RPMI8226 (cell line): ENCODE data around the gene D2HGDH.
"Not testable (repeated sequence)": the region's sequence is repeated elsewhere in the genome, so short reads cannot be mapped to it uniquely, and the experiment has no call there.

Experiments used
- DNase-seq: peaks from one replicate; pipeline ENCODE4 v3.0.0-alpha.2; 2015

Gene D2HGDH

DNA sequence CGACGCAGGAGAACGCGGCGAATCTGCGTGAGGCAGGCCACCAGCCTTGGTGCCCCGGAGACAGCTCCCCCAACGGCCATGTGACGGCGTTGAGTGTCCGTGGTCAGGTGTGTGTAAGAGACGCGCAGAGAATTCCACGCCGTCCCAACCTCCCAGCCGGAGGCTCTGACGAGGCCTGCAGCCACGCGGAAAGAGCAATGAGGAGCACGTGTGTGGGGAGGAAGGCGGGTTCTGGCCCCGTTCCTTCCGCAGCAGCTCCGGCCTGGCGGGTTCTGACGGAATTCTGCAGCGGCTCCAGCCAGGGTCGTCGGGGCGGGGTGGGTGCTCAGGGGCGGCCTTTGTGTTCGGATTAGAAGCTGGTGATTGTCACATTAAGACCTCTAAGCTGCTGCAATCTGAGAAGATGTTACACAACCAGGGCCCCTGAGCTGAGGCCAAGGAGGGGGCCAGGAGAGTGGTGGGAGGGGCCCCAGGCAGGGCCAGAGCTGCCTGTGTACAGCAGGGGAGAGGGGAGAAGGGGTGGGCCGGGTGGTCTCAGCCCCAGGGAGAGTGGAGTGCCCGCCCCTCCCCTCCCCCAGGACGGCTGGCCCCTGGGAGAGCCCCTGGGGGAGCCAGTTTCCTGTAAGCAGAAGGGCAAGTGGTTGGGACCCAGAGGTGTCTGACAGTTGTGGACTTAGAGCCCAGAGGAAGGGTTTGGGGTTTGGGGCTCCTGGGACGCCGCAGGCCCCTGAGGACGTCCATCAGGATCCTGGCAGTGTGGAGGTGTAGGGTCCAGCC lies 37.0 kb downstream of the D2HGDH start:
- DNase-seq = no peak

DNA sequence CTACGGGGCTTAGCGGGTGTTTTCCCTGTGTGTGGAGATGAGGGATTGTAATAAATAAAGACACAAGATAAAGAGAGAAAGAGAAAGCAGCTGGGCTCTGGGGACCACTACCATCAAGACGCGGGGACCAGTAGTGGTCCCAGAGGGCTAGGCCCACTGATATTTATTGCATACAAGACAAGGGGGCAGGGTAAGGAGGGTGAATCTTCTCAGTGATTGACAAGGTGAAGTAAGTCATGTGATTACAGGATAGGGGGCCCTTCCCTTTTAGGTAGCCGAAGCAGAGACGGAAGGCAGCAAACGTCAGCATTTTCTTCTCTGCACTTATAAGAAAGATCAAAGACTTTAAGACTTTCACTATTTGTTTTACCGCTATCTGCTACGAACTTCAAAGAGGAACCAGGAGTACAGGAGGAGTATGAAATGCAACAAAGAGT lies 37.7 kb downstream of the D2HGDH start:
- peak; percentile 51 for DNase-seq

DNA sequence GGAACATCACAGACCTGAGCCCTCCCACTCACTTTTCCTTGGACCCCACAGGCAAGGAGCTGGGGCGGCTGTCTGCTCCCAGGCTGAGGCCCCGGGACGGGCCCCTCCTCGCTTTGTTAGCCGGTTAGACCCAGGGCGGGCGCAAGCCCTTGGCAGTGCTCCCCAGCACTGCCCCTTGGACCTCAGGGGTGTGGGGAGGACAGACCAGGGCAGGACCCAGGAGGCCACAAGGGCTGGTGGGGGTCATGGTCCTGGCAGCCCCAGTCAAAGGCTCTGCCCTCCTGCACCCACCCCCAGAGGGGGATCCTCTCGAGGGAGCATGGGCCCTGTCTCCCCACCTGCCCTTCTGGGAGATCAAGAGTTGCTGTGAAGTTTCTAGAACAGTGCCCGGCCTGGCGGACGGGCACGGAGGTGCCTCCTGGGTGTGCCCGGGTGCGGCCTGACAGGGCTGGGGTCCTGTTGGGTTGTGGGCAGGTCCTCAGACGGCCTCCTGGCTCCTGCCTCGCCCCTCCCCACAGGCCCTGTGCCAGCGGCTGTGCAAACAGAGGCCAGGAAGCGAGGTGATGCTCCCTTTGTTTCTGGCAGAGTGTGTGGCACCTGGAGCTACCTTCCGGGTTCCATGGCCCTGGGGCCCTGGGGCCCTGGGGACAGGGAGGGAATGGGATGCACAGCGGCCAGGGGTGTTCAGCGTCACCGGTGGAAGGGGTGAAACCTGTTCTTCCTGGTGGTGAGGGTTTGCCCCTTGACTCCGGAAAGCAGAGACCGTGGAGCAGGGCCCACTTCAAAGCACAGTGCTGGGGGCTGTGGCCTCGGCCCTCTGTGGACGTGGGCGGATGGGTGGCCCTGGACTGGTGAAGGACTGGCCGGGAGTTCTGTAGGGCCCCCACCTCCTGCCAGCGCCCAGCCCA lies 39.3 kb downstream of the D2HGDH start:
- no peak for DNase-seq

DNA sequence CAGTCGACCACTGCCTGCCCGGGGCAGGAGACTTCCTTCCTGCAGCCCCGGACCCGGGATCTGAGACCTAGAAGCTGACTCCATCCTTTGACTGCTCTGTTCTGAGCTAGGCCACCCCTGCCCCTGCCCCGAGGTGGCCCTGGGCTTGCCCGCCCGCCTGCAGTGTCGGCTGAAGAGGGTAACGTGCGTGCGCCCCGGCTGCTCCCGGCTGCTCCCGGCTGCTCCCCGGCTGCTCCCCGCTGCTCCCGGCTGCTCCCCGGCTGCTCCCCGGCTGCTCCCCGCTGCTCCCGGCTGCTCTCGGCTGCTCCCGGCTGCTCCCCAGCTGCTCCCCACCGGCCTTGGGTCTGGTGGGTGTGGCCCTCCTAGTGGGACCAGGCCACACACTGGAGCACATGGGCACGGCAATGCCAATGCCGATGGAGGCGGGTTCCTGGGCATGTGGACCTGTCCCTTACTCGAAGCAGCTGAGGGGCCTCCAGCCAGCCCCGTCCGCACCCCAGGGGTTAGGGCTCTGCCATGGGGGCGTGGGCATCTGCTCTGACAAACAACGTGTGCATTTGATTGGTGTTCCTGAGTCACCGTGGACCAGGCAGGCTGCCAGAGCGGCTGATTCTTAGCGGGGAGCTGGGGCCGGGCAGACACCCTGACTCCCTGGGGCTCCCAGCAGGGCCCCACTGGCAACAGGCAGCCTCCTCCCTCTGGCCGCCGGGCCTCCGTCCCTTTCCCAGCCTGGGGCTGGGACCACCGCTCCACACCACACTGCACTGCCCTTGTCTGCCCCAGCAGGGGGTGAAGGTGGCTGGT lies 40.2 kb downstream of the D2HGDH start:
- no peak for DNase-seq

DNA sequence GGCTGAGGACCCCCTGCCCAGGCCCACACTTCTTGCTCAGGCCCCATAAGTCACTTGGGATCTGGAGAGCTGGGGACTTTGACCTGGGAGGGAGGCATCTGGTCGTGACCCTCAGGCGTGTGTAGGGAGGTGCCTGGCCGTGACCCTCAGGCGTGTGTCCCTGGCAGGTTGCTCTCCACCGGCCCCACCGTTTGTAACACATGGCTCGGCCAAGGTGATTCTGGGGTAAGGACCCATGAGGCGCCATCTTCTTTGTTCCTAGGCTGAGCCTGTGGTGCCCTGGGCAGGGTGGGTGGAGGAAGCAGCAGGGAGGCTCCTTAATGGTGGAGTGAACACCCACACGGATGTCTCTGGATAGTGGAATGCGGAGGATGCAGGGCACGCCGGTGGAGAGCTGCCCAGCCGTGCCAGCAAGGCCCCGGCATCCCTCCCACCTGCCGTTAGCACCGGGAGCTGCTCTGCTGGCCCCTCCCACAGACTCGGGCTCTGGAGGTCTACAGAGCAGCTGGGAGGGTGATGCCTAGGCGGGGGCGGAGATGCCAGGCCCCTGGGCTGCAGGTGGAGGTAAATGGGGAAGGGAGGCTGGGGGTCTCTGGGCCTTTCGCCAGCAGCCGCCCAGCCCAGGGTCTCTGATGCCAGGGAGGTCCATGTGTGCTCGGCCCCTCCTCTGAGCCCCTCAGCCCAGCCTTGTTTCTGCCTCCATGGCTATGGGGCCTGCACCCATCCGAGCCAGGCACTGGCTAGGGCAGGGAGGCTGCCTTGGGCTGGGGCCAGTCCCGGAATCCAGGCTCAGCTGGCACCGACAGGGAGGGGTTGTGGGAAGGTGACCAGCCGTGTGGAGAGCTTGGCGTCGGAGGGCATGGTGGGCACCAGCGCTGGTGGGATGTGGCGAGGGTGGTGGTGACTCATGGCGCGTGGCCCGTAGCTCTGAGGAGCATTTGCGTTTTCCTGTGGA lies 41.1 kb downstream of the D2HGDH start:
- no peak for DNase-seq

DNA sequence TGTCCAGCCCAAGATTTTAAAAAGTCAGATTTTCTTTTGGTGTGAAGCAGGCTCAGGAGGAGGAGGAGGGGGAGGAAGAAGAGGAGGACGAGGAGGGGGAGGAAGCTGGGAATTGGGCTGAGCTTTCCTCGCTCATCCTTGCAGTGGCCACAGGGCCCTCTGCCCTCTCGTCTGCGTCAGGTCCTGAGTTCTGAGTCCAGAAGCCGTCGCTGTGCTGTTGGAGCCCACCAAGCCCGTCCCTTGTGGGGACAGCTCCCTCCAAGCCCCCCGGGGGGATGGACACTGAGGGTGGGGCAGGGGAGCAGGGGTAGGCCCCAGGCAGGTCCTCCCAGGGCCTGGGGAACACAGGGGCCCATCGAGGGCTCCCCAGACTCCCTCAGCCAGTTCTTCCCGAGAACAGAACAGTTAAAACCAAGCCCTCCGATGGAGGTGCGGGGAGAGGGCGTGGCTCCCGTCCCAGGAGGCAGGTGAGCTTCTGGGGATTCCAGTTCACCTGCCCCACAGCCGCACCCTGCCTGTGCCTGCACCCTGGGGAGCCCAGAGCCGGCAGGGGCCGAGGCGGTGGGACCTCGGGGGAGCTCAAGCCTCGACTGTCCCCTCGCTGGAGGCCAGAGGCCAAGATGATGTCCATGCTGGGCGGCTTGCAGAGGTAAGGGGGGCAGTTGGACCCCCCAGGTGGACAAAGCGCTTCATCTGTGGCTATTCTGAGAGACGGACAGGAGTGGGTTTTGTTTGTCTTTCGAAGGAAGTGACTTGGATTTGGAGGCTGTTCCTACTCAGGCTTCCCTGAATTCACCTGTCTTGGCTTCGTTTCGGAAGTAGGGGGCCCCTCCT lies 42.1 kb downstream of the D2HGDH start, which contains the start of gene GAL3ST2:
GAL3ST2 (plus strand) TSS at position 487 of the 834 bp plus-strand sequence; CDS start at position 621, 134 bp downstream.
- no peak for DNase-seq

DNA sequence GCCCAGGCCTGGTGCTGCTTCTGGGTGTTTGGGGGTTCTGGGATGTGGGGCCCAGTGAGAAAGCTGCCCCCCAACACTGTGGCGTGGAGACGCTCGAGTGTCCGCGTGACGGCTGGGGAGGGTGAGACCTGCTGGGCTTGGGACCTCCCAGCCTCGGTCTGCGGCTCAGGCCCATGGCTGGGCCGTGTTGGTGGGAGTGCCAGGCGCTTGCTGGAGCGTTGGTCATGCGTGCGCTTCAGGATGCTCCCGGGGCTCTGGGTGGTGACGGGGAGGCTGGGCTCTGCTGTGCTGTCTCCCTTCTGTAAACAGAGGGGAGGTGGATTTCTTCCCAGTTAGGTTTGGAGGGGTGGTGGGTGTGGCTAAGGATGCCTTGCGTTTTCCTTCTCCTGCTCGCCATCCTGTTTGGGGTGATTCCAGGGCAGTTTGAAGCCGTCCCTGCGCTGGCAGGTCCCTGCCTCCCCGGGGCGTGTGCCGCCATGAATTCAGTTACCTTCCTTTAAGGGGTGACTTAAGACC lies 42.8 kb downstream of the D2HGDH start:
- DNase-seq = no peak

DNA sequence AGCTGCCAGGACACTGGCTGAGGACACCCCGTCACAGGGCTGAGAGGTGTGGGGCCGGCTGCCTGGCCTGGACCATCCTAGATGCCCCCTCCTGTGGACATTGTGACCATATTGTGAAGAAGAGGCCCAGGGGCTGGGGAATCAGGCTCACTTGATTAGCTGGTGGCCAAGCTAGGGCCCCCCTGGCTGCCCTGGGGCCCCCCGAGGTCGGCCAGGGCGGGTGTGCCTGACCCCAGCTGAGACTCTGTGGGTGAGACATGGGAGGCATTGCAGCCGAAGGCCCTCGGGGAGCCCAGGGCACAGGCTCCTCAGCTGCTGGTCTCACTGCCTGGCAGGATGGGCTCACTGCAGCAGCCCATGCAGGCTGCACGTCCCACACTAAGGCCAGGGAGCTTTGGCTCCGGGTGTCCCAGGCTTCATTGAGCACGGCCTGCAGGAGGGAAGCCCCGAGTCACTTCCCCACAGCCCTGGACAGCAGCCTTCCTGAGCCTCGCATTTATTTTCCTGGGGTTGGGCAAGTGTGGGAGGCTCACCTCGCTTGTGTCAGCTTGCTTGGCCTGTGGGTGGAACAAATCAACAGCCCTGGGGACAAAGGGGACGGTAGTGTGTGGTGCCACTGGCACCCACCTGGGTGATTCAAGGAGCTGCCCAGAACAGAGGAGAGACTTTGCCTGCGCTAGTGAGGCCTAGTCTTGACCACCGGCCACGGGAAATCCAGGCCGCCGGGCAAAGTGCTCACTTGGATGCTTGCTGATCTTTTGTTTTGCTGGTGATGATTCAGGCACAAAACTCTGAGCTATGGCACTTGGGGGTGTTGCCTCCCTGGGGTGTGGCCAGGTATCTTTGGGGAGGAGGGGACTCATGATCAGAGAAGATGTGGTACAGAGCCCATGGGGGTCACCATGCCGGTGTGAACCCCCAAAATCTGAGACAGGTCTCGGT lies 43.5 kb downstream of the D2HGDH start:
- DNase-seq = no peak

DNA sequence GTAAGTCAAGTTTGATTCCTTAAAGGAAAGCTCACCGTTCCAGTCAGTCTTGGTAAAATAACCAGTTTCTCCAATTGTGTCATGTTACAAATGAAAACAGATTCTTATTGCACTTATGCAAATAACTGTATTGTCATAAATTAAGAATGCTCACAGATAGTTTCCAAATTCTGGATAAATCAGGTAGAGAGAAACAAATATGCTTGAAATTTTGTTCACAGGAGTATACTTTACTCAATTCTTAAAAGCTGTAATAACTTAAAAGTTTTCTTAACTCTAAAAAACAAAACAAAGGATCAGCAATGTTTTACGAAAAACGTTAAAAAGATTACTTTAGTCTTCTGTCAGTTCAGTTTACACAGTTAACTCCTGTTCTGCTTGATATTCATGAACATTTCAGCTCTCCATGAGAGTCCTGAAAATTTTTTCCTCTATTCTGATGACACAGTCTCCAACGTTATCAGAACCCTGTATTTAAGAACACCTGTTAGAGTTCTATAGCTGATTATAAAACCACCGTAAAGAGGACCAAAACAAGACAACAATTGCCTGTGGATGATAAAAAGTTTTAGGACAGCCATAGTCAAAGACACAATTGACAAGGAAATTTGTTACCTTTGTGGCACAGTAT lies 46.6 kb downstream of the D2HGDH start:
- no peak for DNase-seq

DNA sequence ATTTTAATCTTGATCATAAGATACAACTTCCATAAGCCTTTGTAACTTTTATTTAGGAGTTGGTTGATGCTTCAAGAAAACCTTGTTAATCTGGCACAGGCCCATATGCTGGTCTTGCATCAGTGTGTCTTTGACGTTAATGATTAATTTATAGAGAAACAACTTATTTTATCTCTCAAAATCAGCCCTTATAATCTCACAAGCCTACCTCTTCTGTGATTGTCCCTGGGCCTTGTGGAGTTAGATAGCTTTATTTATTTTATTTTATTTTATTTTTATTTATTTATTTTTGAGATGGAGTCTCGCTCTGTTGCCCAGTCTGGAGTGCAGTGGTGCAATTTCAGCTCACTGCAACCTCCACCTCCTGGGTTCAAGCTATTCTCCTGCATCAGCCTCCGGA lies 47.6 kb downstream of the D2HGDH start:
- DNase-seq = not testable (repeated sequence)

DNA sequence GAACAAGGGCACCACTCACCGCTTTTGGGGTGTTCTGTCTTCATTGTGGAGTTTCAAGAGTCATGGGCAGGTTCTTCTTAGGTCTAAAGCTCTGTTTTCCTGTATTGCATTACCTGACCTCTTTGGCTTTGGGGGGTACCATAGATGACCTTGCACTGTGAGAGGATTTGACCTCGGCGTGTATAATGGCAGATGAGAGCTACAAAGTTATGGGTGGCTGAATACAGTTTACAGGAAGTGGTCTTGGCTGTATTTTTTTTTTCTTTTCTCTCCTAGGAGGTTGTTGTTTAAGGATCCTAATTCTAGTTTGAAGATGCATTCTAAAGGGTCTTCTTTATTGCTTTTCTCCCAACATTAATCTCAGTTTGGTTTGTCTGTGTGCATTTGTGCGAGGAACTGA lies 53.7 kb downstream of the D2HGDH start:
- peak; percentile 0 for DNase-seq

DNA sequence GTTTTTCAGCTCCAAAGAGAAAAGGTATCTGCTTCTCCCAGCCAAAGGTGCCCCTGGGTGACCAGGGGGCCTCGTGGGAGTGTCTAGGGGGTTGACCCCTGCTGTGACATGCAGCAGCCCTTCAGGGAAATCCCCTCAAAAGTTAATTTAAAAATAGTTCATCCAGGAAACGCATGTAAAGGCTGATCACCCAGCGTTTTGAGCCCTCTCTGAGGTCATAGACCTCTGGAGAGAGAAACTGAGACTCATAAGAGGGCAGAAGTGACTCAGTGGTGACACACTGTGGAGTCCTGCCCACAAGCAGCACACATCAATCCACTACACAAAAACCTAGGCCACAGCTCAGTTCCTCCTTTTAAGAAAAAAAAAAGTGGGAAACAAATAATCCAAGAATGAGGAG lies 54.1 kb downstream of the D2HGDH start:
- DNase-seq = peak; percentile 2

DNA sequence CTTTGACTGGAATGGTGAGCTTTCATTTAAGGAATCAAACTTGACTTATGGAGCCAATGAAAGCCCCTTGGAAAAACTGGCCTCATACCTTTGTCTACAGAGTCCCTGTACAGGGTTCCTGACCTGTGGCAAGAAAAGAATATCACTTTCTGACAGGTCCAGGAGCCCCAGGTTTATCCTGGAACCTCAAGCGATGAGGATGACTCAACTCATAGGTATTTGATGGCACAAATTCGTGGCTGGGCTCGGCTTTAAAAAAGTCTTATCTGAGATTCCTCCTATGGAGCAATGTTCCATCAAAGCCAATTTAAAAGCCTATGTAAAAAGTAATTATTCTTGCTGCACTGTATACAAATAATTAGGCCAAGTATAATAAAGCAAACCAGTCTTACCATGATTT lies 57.0 kb downstream of the D2HGDH start:
- peak; percentile 1 for DNase-seq

DNA sequence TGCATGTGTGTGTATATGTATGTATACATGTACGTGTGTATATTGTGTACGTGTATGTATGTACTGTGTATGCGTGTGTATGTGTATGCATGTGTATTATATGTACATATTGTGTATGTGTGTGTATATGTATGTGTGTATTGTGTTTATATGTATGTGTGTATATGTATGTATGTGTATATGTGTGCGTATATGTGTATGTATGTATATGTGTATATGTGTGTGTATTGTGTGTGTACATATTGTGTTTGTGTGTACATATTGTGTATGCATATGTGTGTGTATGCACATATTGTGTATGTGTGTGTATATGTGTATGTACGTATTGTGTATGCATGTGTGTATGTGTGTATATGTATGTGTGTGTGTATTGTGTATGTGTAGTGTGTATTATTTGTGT lies 59.0 kb downstream of the D2HGDH start:
- DNase-seq = no peak

DNA sequence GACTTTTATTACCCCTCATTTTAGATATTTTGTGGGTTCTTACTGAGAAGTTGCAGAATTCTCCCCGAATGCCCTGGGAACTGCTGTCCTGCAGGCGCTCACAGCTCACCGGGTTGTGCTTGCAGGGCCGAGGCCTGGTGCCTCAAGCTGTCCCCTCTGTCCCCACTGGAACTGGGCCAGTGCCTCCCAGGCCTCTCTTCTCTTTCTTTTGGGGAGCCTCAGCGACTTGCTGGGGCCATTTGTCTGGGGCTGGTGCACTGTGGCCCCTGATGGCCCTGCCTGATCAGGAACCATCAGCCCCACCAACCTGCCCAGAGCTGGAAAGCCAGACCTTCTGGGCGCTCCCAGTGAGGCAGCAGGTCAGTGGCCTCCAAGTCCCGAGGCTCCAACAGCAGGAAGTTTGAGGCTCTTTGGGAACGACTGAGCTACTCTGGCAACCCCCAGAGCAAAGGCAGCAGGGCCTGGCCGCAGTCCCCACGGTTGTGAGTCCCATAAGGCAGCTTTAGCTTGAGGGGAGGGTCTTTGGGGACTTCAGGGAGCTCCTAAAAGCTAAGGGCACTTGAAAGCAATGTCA lies 59.9 kb downstream of the D2HGDH start:
- peak; percentile 0 for DNase-seq

DNA sequence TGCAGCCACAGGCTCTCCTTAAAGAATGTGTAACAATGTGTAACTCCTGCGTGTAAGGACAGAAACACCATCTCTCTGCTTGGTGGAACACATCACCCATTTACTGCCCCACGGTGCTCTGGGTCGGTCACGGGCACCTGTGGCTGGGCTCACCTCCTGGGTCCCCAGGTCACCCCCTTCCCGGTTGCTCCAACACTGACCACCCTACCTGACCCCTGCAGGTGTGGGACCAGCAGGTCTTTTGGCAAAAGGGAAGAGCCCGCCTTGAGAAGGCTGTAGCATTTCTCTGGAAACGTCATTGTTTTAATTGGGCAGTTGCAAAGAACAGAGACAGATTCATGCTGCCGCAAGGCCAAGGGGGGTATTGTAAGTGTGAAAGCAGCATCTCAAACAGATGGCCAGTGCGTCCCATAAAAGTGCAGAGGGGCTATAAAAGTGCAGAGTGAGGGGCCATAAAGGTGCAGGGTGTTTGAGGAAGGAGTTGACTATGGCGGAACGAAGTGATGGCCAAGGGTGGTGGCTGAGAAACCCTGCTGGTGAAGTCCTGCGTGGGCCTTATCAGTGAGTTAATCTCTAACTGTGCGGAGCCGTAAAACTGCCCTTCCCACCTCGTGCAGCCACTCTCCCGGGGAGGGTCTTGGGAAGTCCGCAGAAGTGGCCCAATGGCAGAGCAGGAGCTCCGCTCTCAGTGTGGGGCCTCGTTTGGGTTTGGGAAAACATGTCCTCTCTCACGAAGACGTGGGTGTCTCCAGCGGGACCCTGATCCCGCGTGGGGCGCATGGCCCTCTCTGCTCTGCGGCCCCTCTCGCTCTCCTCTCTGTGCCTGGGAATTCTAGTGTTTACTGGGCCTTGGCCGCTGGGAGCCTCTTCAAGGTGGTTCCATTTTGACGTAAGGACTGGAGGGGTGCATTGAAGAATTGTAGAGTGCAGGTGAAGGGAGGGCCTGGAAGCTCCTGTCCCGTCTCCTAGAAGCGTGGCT lies 60.9 kb downstream of the D2HGDH start:
- DNase-seq = peak; percentile 0

DNA sequence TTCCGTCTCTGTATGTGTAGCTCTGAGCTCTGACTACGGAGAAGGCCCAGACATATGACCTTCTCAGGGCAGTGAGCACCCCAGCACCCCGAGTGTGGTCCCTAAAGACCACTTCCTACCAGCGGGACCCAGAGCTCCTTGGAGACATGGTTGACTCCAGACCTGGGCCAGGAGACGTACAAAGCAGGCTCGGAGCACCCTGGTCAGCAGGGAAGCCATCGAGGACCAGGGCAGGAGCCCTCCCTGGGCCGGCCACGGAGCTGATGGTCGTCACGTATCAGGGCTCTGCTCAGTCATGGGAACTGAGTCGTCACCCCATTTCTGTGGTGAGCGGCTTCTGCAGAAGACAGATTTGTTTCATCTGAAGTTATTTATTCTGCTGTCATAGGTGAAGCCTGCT lies 61.8 kb downstream of the D2HGDH start:
- DNase-seq = no peak
